GM19452 (cell line): ENCODE data around the gene MED13L.

Source experiments
- ATAC-seq: cut with Tn5 transposase; IDR thresholded peaks from one replicate; pipeline ENCODE4 v1.9.1; 2021; ENCODE audit not compliant: unreplicated experiment

The MED13L gene

GRCh38 chr12:116099652-116100432, 177.7 kb downstream of the MED13L start:
- ATAC-seq, result no peak

- ATAC-seq, result no peak
Measured at GRCh38 chr12:116096874-116097273, 180.6 kb downstream of the MED13L start.

GRCh38 chr12:116094475-116094874, 183.0 kb downstream of the MED13L start:
- ATAC-seq, result no peak

GRCh38 chr12:116093915-116094314, 183.6 kb downstream of the MED13L start:
- ATAC-seq, result no peak

GRCh38 chr12:116092776-116093175, 184.7 kb downstream of the MED13L start:
- ATAC-seq, result no peak

GRCh38 chr12:116092162-116092561, 185.3 kb downstream of the MED13L start:
- no peak for ATAC-seq

GRCh38 chr12:116091579-116091978, 185.9 kb downstream of the MED13L start:
- ATAC-seq, result no peak

- ATAC-seq, result no peak
Measured at GRCh38 chr12:116090516-116090915, 187.0 kb downstream of the MED13L start.

GRCh38 chr12:116089080-116089479, 188.4 kb downstream of the MED13L start:
- ATAC-seq, result no peak

- ATAC-seq, result peak; percentile 80
Measured at GRCh38 chr12:116087962-116088361, 189.5 kb downstream of the MED13L start.

GRCh38 chr12:116087399-116087798, 190.1 kb downstream of the MED13L start:
- ATAC-seq, result no peak

GRCh38 chr12:116080415-116080814, 197.1 kb downstream of the MED13L start:
- no peak for ATAC-seq

- no peak for ATAC-seq
Measured at GRCh38 chr12:116078396-116078795, 199.1 kb downstream of the MED13L start.

- ATAC-seq, result no peak
Measured at GRCh38 chr12:116077431-116077830, 200.1 kb downstream of the MED13L start.

GRCh38 chr12:116076399-116076798, 201.1 kb downstream of the MED13L start:
- ATAC-seq, result no peak

GRCh38 chr12:116074686-116075085, 202.8 kb downstream of the MED13L start:
- no peak for ATAC-seq

- no peak for ATAC-seq
Measured at GRCh38 chr12:116071555-116072230, 205.8 kb downstream of the MED13L start.

GRCh38 chr12:116070444-116070843, 207.0 kb downstream of the MED13L start:
- ATAC-seq, result no peak

- ATAC-seq, result no peak
Measured at GRCh38 chr12:116069943-116070342, 207.6 kb downstream of the MED13L start.

GRCh38 chr12:116068853-116069252, 208.6 kb downstream of the MED13L start:
- no peak for ATAC-seq

GRCh38 chr12:116068371-116068770, 209.1 kb downstream of the MED13L start:
- ATAC-seq, result no peak

GRCh38 chr12:116067892-116068291, 209.6 kb downstream of the MED13L start:
- ATAC-seq, result no peak
